ENCODE measurements around the gene GNAI1.

GRCh38 chr7:80153446-80153845 lies 18.8 kb downstream of the GNAI1 start:
- TF ChIP-seq, protein P1, sequence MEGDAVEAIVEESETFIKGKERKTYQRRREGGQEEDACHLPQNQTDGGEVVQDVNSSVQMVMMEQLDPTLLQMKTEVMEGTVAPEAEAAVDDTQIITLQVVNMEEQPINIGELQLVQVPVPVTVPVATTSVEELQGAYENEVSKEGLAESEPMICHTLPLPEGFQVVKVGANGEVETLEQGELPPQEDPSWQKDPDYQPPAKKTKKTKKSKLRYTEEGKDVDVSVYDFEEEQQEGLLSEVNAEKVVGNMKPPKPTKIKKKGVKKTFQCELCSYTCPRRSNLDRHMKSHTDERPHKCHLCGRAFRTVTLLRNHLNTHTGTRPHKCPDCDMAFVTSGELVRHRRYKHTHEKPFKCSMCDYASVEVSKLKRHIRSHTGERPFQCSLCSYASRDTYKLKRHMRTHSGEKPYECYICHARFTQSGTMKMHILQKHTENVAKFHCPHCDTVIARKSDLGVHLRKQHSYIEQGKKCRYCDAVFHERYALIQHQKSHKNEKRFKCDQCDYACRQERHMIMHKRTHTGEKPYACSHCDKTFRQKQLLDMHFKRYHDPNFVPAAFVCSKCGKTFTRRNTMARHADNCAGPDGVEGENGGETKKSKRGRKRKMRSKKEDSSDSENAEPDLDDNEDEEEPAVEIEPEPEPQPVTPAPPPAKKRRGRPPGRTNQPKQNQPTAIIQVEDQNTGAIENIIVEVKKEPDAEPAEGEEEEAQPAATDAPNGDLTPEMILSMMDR (IDR thresholded peaks at IDR 0.05), result no peak
- TF ChIP-seq POLR2A (IDR thresholded peaks at IDR 0.05), result no peak

Data from vagina (tissue), 2 donors.